SK-N-SH treated with all-trans-retinoic acid at 6 μM for 48 hours (cell line): Measurements from ENCODE around the gene VWF.

ENCODE experiments used
- ATAC-seq: fragments of 200-7000 bp; cut with Tn5 transposase; 3 replicates; pipeline ENCODE4 v1.9.1; 2020; ENCODE audit warnings: mild to moderate bottlenecking, moderate library complexity
- ARNTL ChIP-seq: fragments of 450-650 bp; formaldehyde crosslinking; IDR thresholded peaks from 2 replicates; pipeline ENCODE4 v1.5.0; 2020; ENCODE audit warnings: low read depth, mild to moderate bottlenecking, moderate library complexity, borderline replicate concordance
- BACH2 ChIP-seq: fragments of 250-450 bp; sonication (Bioruptor Pico); IDR thresholded peaks from 2 replicates; pipeline ENCODE4 v1.9.0; 2021; ENCODE audit warnings: mild to moderate bottlenecking, borderline replicate concordance
- CSDC2 ChIP-seq: fragments of 250-450 bp; sonication (Bioruptor Pico); IDR thresholded peaks from 2 replicates; pipeline ENCODE4 v1.5.0; 2020; ENCODE audit warnings: mild to moderate bottlenecking, moderate library complexity
- CSRNP3 ChIP-seq: fragments of 250-450 bp; sonication (Bioruptor Pico); IDR thresholded peaks from 2 replicates; pipeline ENCODE4 v1.5.1; 2021; ENCODE audit warnings: mild to moderate bottlenecking, moderate library complexity
- ESRRG ChIP-seq: fragments of 250-450 bp; sonication (Bioruptor Pico); IDR thresholded peaks from 2 replicates; pipeline ENCODE4 v1.6.1; 2021; ENCODE audit warnings: mild to moderate bottlenecking
- GLIS3 ChIP-seq: fragments of 250-450 bp; sonication (Bioruptor Pico); IDR thresholded peaks from 2 replicates; pipeline ENCODE4 v1.5.0; 2020; ENCODE audit warnings: mild to moderate bottlenecking, moderate library complexity
- ISL1 ChIP-seq: fragments of 250-450 bp; sonication (Bioruptor Pico); IDR thresholded peaks from 2 replicates; pipeline ENCODE4 v2.1.2; 2022; ENCODE audit warnings: mild to moderate bottlenecking, moderate library complexity
- OSR1 ChIP-seq: fragments of 250-450 bp; sonication (Bioruptor Pico); IDR thresholded peaks from 2 replicates; pipeline ENCODE4 v1.8.0; 2022; ENCODE audit warnings: moderate library complexity, mild to moderate bottlenecking, inconsistent platforms
- PATZ1 ChIP-seq: fragments of 250-450 bp; sonication (Bioruptor Pico); IDR thresholded peaks from 2 replicates; pipeline ENCODE4 v1.8.0; 2020; ENCODE audit warnings: mild to moderate bottlenecking, moderate library complexity, borderline replicate concordance
- POU6F1 ChIP-seq: fragments of 250-450 bp; sonication (Bioruptor Pico); IDR thresholded peaks from 2 replicates; pipeline ENCODE4 v1.8.0; 2021; ENCODE audit warnings: low read depth, mild to moderate bottlenecking, moderate library complexity, borderline replicate concordance
- PPARA ChIP-seq: fragments of 250-450 bp; sonication (Bioruptor Pico); IDR thresholded peaks from 2 replicates; pipeline ENCODE4 v1.5.0; 2020; ENCODE audit warnings: mild to moderate bottlenecking, borderline replicate concordance
- RARB ChIP-seq: fragments of 250-450 bp; sonication (Bioruptor Pico); IDR thresholded peaks from 2 replicates; pipeline ENCODE4 v1.8.0; 2021; ENCODE audit warnings: mild to moderate bottlenecking, moderate library complexity
- SNAI2 ChIP-seq: fragments of 250-450 bp; sonication (Bioruptor Pico); IDR thresholded peaks from 2 replicates; pipeline ENCODE4 v1.5.0; 2020; ENCODE audit warnings: mild to moderate bottlenecking, moderate library complexity
- TCF4 ChIP-seq: fragments of 250-450 bp; sonication (Bioruptor Pico); IDR thresholded peaks from 2 replicates; pipeline ENCODE4 v1.8.0; 2021; ENCODE audit warnings: mild to moderate bottlenecking, moderate library complexity, borderline replicate concordance
- TOX ChIP-seq: fragments of 250-450 bp; sonication (Bioruptor Pico); IDR thresholded peaks from 2 replicates; pipeline ENCODE4 v1.8.0; 2021; ENCODE audit warnings: mild to moderate bottlenecking, moderate library complexity, borderline replicate concordance
- ZC3H10 ChIP-seq: fragments of 250-450 bp; sonication (Bioruptor Pico); IDR thresholded peaks from 2 replicates; pipeline ENCODE4 v1.5.1; 2021; ENCODE audit warnings: mild to moderate bottlenecking, moderate library complexity
- ZFP3 ChIP-seq: fragments of 250-450 bp; sonication (Bioruptor Pico); IDR thresholded peaks from 2 replicates; pipeline ENCODE4 v1.5.0; 2020; ENCODE audit warnings: mild to moderate bottlenecking, moderate library complexity
- ZFP30 ChIP-seq: fragments of 450-650 bp; formaldehyde crosslinking; IDR thresholded peaks from 2 replicates; pipeline ENCODE4 v1.5.0; 2022; ENCODE audit warnings: mild to moderate bottlenecking, moderate library complexity
- ZNF565 ChIP-seq: fragments of 450-650 bp; formaldehyde crosslinking; conservative IDR thresholded peaks from 2 replicates; pipeline ENCODE4 v1.5.0; 2020; ENCODE audit warnings: low read depth, mild to moderate bottlenecking, moderate library complexity
- ZNF70 ChIP-seq: fragments of 450-650 bp; formaldehyde crosslinking; IDR thresholded peaks from 2 replicates; pipeline ENCODE4 v1.5.0; 2020; ENCODE audit warnings: mild to moderate bottlenecking, moderate library complexity
- ZNF8 ChIP-seq: fragments of 450-650 bp; formaldehyde crosslinking; IDR thresholded peaks from 2 replicates; pipeline ENCODE4 v1.5.0; 2020; ENCODE audit warnings: mild to moderate bottlenecking, moderate library complexity

The VWF gene

GRCh38 chr12:6124411-6125309 lies at the start of gene VWF:
TSS of gene VWF (minus strand) at chr12:6124670. CDS start at chr12:6123196, 1,474 bp downstream.
- TF ChIP-seq OSR1 (CRISPR knock-in tag) (no peak), BACH2 (CRISPR knock-in tag) (no peak), TCF4 (CRISPR knock-in tag) (no peak), TOX (CRISPR knock-in tag) (no peak), ZC3H10 (CRISPR knock-in tag) (no peak), CSDC2 (CRISPR knock-in tag) (no peak), ZNF8 (CRISPR knock-in tag) (no peak), ISL1 (CRISPR knock-in tag) (no peak), RARB (CRISPR knock-in tag) (no peak), ZFP3 (CRISPR knock-in tag) (no peak), ARNTL (CRISPR knock-in tag) (no peak), ESRRG (CRISPR knock-in tag) (no peak), ZNF70 (CRISPR knock-in tag) (no peak), PPARA (CRISPR knock-in tag) (no peak), CSRNP3 (CRISPR knock-in tag) (no peak)
- ATAC-seq: no peak

DNA sequence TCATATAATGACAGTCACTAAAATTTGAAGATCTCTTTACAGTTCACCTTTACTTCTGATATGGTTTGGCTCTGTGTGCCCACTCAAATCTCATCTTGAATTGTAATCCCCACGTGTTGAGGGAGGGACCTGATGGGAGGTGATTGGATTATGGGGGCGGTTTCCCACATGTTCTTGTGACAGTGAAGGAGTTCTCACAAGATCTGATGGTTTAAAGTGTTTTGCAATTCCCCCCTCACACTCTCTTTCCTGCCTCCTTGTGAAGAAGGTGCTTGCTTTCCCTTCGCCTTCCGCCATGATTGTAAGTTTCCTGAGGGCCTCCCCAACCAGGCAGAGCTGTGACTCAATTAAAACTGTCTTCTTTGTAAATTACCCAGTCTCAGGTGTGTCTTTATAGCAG lies 48.4 kb upstream of the VWF start:
- no peak for ATAC-seq
- TF ChIP-seq ZNF8 (CRISPR knock-in tag): no peak
- TF ChIP-seq PATZ1 (CRISPR knock-in tag): no peak
- TF ChIP-seq ZFP30 (CRISPR knock-in tag): no peak
- TF ChIP-seq RARB (CRISPR knock-in tag): no peak
- no peak for TF ChIP-seq ZFP3 (CRISPR knock-in tag)
- no peak for TF ChIP-seq ZC3H10 (CRISPR knock-in tag)
- no peak for TF ChIP-seq ISL1 (CRISPR knock-in tag)
- TF ChIP-seq CSDC2 (CRISPR knock-in tag): no peak
- TF ChIP-seq POU6F1 (CRISPR knock-in tag): no peak
- TF ChIP-seq GLIS3 (CRISPR knock-in tag): no peak
- TF ChIP-seq ZNF565: no peak

- no peak for ATAC-seq
- TF ChIP-seq TOX (CRISPR knock-in tag) (no peak), SNAI2 (CRISPR knock-in tag) (no peak), OSR1 (CRISPR knock-in tag) (no peak), ZFP3 (CRISPR knock-in tag) (no peak), ZNF565 (no peak), ZNF70 (CRISPR knock-in tag) (no peak), PATZ1 (CRISPR knock-in tag) (no peak), CSRNP3 (CRISPR knock-in tag) (no peak), POU6F1 (CRISPR knock-in tag) (no peak), TCF4 (CRISPR knock-in tag) (no peak), PPARA (CRISPR knock-in tag) (no peak)
These were observed 47.6 kb upstream of the VWF start for GRCh38 chr12:6172086-6172485.
